Esophagus squamous epithelium (tissue), 5 donors: ENCODE measurements around the gene PAPOLA. TPM values are rescaled to one million over a fixed set of nuclear protein-coding genes. Genes with fewer than 3 reads are reported as not detected.

ENCODE experiments used
- DNase-seq: peaks from one replicate; lab custom pipeline; 2025; lab: John Stamatoyannopoulos, UW
- H3K27ac ChIP-seq, 4 donors: fragments of 200-600 bp; sonication (generic); one replicate each; pipeline ENCODE4 v1.5.1; 2016 to 2019; ENCODE audit warnings: mild to moderate bottlenecking in 1 of 4
- H3K27me3 ChIP-seq, 4 donors: fragments of 200-600 bp; sonication (generic); 1 replicate in 3 of 4; 2 replicates in 1 of 4; pipeline versions ENCODE4 v1.5.1 to v1.6.0; 2017 to 2021; ENCODE audit warnings: antibody characterized with exemption in 1 of 4
- H3K36me3 ChIP-seq, 3 donors: fragments of 200-600 bp; sonication (generic); one replicate each; pipeline ENCODE4 v1.5.1; 2016 to 2019
- H3K4me1 ChIP-seq, 3 donors: fragments of 200-600 bp; sonication (generic); one replicate each; pipeline ENCODE4 v1.5.1; 2017 to 2019
- H3K4me3 ChIP-seq, 4 donors: fragments of 200-600 bp; sonication (generic); 1 replicate in 3 of 4; 2 replicates in 1 of 4; pipeline ENCODE4 v1.5.1; 2016 to 2019; ENCODE audit warnings: mild to moderate bottlenecking in 2 of 4, moderate library complexity in 1 of 4
- H3K9me3 ChIP-seq, 3 donors: fragments of 200-600 bp; sonication (generic); one replicate each; pipeline ENCODE4 v1.5.1; 2016 to 2019
- CTCF ChIP-seq, 6 experiments: fragments of 450-650 bp in 4 of 6; fragments of 200-600 bp in 2 of 6; sonication (generic) in 2 of 6; IDR thresholded peaks; one replicate each; pipeline ENCODE4 v1.5.1; 2016 to 2019; ENCODE audit warnings: antibody characterized with exemption in 6 of 6, mild to moderate bottlenecking in 4 of 6, moderate library complexity in 4 of 6
- POLR2A ChIP-seq, 4 donors: fragments of 450-650 bp; IDR thresholded peaks; one replicate each; pipeline ENCODE4 v1.6.1; 2017; ENCODE audit warnings: antibody characterized with exemption in 4 of 4, mild to moderate bottlenecking in 4 of 4, moderate library complexity in 3 of 4
- WGBS, 2 donors: methylation state at CpG; one replicate each; pipeline ENCODE4 v1.1.5; 2018; 5-methylcytosine and 5-hydroxymethylcytosine counted together
- intact Hi-C: fragments of 100-400 bp; cut with DNase I; formaldehyde crosslinking; loops from one replicate; pipeline ENCODE4 v1.15.0; 2022
- total RNA-seq, 4 donors: library from RNA; depleted of rRNA; stranded (reverse); fragments of >200 nt; gene quantifications; one replicate each; pipeline ENCODE4 v1.1.0, GENCODE V29; 2016
- donor health status: DM: yes; HTN: yes; CAD: no.

Gene PAPOLA
- total RNA-seq, 4 donors from 2014 or later = 66.7 to 152 (median 116) TPM

DNA sequence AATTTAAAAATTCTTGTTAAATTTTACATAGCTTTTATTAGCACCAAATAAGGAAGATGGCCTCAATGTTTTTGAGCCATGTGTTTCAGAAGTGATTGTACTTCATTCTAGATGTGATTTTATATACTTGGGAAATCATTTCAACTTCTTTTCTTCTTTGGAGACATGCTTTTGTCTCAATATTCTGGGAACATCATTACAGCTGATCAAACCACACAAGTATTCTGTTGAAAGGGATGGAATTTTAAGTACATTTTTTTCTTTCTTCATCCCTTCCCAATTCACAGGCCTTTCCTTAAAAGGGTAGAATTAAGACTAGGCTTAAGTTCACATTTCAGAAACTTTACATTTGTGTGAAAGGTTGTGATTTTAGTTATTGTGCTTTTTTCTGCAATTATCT, 66.4 kb downstream of the PAPOLA start:
- intact Hi-C loops = no loop called here
- peaks cover 0 to 62% (median 4%) of the 10 kb centered on the region in 3 donors for H3K36me3 ChIP-seq

GRCh38 chr14:96571311-96571710, 69.1 kb downstream of the PAPOLA start:
- Histone ChIP-seq H3K27me3 (no peaks in the 10 kb centered on the region), H3K9me3 (no peaks in the 10 kb centered on the region), H3K4me3 (no peak overlapping the region), H3K36me3 (peaks cover 0 to 36% (median 0%) of the 10 kb centered on the region in 3 donors), H3K27ac (no peak overlapping the region), H3K4me1 (peaks cover 0 to 32% (median 14%) of the 10 kb centered on the region in 3 donors)
- 94% methylated on average over 4 of the region's 4 CpGs for WGBS, 2 donors
- TF ChIP-seq POLR2A (IDR thresholded peaks at IDR 0.05) = no peak
- no peak for TF ChIP-seq CTCF (IDR thresholded peaks at IDR 0.05)
- no peak for DNase-seq
- intact Hi-C loops = no loop called here

More for the DNA sequence above, 66.4 kb downstream of the PAPOLA start:
- H3K9me3 ChIP-seq = no peaks in the 10 kb centered on the region
- TF ChIP-seq CTCF (IDR thresholded peaks at IDR 0.05) (no peak), POLR2A (IDR thresholded peaks at IDR 0.05) (no peak)
- H3K27ac ChIP-seq = no peak overlapping the region
- peaks cover 0 to 8% (median 0%) of the 10 kb centered on the region in 3 donors for H3K4me1 ChIP-seq
- no peak overlapping the region for H3K4me3 ChIP-seq
- DNase-seq = no peak
- H3K27me3 ChIP-seq = no peaks in the 10 kb centered on the region

DNA sequence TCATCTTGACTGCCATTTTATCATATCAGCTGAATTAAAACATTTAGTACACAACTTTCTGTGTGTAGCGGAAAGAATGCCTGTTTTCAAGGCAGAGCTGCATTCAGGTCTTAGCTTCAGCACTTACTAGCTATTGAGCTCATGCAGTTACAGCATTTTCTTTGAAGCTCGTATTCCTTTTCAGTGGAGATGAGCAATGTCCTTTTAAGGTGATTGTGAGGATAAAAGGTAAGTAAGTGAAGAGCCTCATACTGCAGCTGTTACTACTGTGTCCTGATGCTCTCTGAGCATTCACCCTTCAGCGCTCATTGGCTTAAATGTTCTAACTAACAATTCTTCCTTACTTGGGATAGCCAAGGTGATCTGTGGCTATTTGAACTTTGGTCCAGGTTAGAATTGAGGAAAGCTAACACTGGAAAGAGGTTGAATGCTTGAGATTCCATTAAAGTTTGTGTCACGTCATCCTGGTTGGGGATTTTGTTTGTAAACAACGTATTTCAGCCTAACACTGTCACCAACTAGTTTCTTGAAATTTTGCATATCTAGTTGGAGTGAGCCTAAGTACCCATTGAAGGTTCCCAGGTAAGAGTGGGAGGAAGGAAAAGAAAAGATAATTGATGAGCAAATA, 71.4 kb downstream of the PAPOLA start:
- Histone ChIP-seq H3K9me3 (no peaks in the 10 kb centered on the region), H3K27me3 (no peaks in the 10 kb centered on the region), H3K27ac (peak overlapping the region in 2 of 4 donors; percentile 64 to 81), H3K4me3 (no peak overlapping the region), H3K4me1 (peaks cover 0 to 47% (median 14%) of the 10 kb centered on the region in 3 donors), H3K36me3 (peaks cover 0 to 20% (median 0%) of the 10 kb centered on the region in 3 donors)
- TF ChIP-seq CTCF (IDR thresholded peaks at IDR 0.05) (no peak), POLR2A (IDR thresholded peaks at IDR 0.05) (no peak)
- DNase-seq = no peak
- 81 to 88% methylated on average over 5 of the region's 5 CpGs for WGBS, 2 donors
- intact Hi-C loops = no loop called here

GRCh38 chr14:96574171-96574632, 72.0 kb downstream of the PAPOLA start:
- intact Hi-C loops = no loop called here
- DNase-seq = no peak

More at GRCh38 chr14:96574171-96574632, 72.0 kb downstream of the PAPOLA start:
- TF ChIP-seq POLR2A (IDR thresholded peaks at IDR 0.05) (no peak), CTCF (IDR thresholded peaks at IDR 0.05) (no peak)
- Histone ChIP-seq H3K4me3 (no peak overlapping the region), H3K27me3 (no peaks in the 10 kb centered on the region), H3K27ac (peak overlapping the region in 3 of 4 donors; percentile 14 to 81 (median 64)), H3K36me3 (peaks cover 0 to 20% (median 0%) of the 10 kb centered on the region in 3 donors), H3K4me1 (peaks cover 0 to 53% (median 14%) of the 10 kb centered on the region in 3 donors), H3K9me3 (no peaks in the 10 kb centered on the region)
- WGBS, 2 donors = 45 to 50% methylated on average over 2 of the region's 2 CpGs
